ENCODE data around the gene IGF1R. TPM values are rescaled to one million over a fixed set of nuclear protein-coding genes. Genes with fewer than 3 reads are reported as not detected.

IGF1R gene
- total and polyA plus RNA-seq, 2 of the 8 experiments (the other 6 are each of a cell fraction or from before 2014, with no cell fraction given) = 32.9 to 109 TPM

DNA sequence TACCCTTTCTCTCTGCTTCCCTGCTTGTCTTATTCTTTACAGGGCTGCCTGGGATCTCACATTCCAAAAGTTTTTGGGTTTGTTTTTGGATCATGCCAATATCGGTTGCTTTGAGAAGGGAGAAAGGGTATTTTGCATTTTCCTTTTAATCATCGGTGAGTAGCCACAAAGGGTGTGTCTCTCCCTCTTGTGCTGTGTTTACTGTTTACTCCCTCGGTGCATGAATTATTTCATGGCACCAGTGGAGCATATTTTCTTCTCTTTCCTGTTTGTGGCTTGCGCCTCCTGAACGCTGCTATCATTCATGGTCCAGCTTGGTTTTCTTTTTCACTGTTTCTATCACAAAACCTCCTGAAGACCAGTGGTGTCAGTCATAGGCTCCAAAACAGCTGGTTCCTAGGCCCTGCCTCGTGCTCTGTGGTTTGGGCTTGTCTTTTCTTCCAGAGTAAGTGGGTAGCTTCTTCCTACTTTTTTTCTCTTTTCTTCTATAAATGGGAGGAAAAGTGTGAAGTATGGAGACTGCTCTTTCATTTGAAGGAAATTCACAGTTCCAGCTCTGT is 54.9 kb downstream of the IGF1R start (continued):
- no peak for TF ChIP-seq JUND (IDR thresholded peaks at IDR 0.05; ENCODE audit: low read length)
- no peak for TF ChIP-seq BACH1 (IDR thresholded peaks at IDR 0.05; ENCODE audit: low read length)
- no peak for TF ChIP-seq SP1 (IDR thresholded peaks at IDR 0.05; ENCODE audit: low read depth, low read length)
- no peak for TF ChIP-seq RAD21 (IDR thresholded peaks at IDR 0.05 in 1 of 2, conservative IDR thresholded peaks at IDR 0.05 in 1 of 2; ENCODE audit: low read depth in 2 of 2, low read length in 2 of 2)
- no peak for TF ChIP-seq SUZ12 (IDR thresholded peaks at IDR 0.05; ENCODE audit: low read length)
- TF ChIP-seq, protein P1, sequence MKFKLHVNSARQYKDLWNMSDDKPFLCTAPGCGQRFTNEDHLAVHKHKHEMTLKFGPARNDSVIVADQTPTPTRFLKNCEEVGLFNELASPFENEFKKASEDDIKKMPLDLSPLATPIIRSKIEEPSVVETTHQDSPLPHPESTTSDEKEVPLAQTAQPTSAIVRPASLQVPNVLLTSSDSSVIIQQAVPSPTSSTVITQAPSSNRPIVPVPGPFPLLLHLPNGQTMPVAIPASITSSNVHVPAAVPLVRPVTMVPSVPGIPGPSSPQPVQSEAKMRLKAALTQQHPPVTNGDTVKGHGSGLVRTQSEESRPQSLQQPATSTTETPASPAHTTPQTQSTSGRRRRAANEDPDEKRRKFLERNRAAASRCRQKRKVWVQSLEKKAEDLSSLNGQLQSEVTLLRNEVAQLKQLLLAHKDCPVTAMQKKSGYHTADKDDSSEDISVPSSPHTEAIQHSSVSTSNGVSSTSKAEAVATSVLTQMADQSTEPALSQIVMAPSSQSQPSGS (IDR thresholded peaks at IDR 0.05; ENCODE audit: low read length) = no peak
